Hepatocyte (in vitro differentiated cells): ENCODE data around the gene PARD3B. TPM values are rescaled to one million over a fixed set of nuclear protein-coding genes. Genes with fewer than 3 reads are reported as not detected.

Experiments used
- DNase-seq: peaks from one replicate; pipeline ENCODE4 v3.0.0-alpha.2; 2016; ENCODE audit warnings: low spot score
- H2AFZ ChIP-seq: fragments of 200-600 bp; sonication (generic); 2 replicates; pipeline ENCODE4 v1.6.0; 2016; ENCODE audit warnings: antibody characterized with exemption, mild to moderate bottlenecking
- H3K27ac ChIP-seq: fragments of 200-600 bp; sonication (generic); 2 replicates; pipeline ENCODE4 v1.5.1; 2016; ENCODE audit warnings: mild to moderate bottlenecking
- H3K27me3 ChIP-seq: fragments of 200-600 bp; sonication (generic); 2 replicates; pipeline ENCODE4 v1.6.1; 2016
- H3K36me3 ChIP-seq: fragments of 200-600 bp; sonication (generic); replicated peaks from 2 replicates; pipeline ENCODE4 v1.5.1; 2016; ENCODE audit warnings: low read depth; ENCODE audit not compliant: insufficient read depth
- H3K4me1 ChIP-seq: fragments of 200-600 bp; sonication (generic); 2 replicates; pipeline ENCODE4 v1.5.1; 2016; ENCODE audit warnings: mild to moderate bottlenecking, moderate library complexity; ENCODE audit not compliant: insufficient read depth
- H3K4me2 ChIP-seq: fragments of 200-600 bp; sonication (generic); 2 replicates; pipeline ENCODE4 v1.6.0; 2016
- H3K4me3 ChIP-seq: fragments of 200-600 bp; sonication (generic); 2 replicates; pipeline ENCODE4 v1.5.1; 2016; ENCODE audit warnings: mild to moderate bottlenecking
- H3K79me2 ChIP-seq: fragments of 200-600 bp; sonication (generic); 2 replicates; pipeline ENCODE4 v1.6.0; 2017; ENCODE audit warnings: mild to moderate bottlenecking
- H3K9me2 ChIP-seq: fragments of 200-600 bp; sonication (generic); replicated peaks from 2 replicates; pipeline ENCODE4 v1.6.0; 2017; ENCODE audit warnings: mild to moderate bottlenecking; ENCODE audit not compliant: insufficient read depth
- H3K9me3 ChIP-seq: fragments of 200-600 bp; sonication (generic); 2 replicates; pipeline ENCODE4 v1.5.1; 2016; ENCODE audit warnings: low read depth, mild to moderate bottlenecking
- H4K20me1 ChIP-seq: fragments of 200-600 bp; sonication (generic); 2 replicates; pipeline ENCODE4 v1.6.0; 2016; ENCODE audit warnings: mild to moderate bottlenecking; ENCODE audit not compliant: insufficient read depth, poor library complexity, severe bottlenecking
- EZH2 ChIP-seq: fragments of 200-600 bp; sonication (generic); IDR thresholded peaks from 2 replicates; pipeline ENCODE4 v1.6.1; 2016; ENCODE audit warnings: antibody characterized with exemption, mild to moderate bottlenecking, borderline replicate concordance
- EZH2phosphoT487 ChIP-seq: fragments of 200-600 bp; sonication (generic); IDR thresholded peaks from one replicate; pipeline ENCODE4 v1.6.1; 2018; ENCODE audit warnings: antibody characterized with exemption, mild to moderate bottlenecking, low read depth, moderate library complexity; ENCODE audit not compliant: unreplicated experiment, severe bottlenecking
- WGBS: methylation state at CpG from one replicate; pipeline ENCODE4 v1.1.6; 2016; ENCODE audit warnings: low lambda C conversion rate; ENCODE audit errors: missing lambda C conversion rate; 5-methylcytosine and 5-hydroxymethylcytosine counted together
- polyA plus RNA-seq: library from polyadenylated mRNA; unstranded; fragments of >200 nt; fragmentation: Nextera tagmentation; extraction: Ambion mirVana; gene quantifications from 2 replicates; pipeline ENCODE4 v1.2.1, GENCODE V29; 2016
- total RNA-seq: library from RNA; depleted of rRNA; stranded (reverse); fragments of >200 nt; gene quantifications from 2 replicates; pipeline ENCODE4 v1.2.3, GENCODE V29; 2014
- TF ChIP-seq, protein P1 (sequence below): fragments of 200-600 bp; sonication (generic); IDR thresholded peaks from 2 replicates; pipeline ENCODE4 v1.5.1; 2016; ENCODE audit warnings: antibody characterized with exemption, mild to moderate bottlenecking; ENCODE audit not compliant: poor library complexity

The PARD3B gene
- total and polyA plus RNA-seq, 2 experiments from 2014 or later: 11.5 to 21.7 TPM

DNA sequence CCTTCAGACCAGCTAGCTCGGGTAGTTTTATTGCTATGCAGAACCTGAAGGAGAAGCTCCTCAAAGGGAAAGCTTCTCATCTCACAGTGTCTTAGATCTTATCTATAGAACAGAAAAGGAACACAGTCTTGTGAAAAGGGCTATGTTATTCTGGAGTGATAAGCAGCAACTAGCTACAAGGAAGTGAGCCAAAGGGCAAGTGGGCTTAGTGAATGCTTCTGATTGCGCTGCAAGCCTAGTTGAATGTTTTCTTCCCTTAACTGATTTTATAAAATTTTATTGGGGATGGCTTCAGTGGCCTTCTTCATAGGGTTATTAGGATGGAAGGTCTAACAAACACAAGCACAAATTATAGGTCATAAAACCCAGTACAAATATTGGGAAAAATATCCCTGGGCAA, 400.1 kb downstream of the PARD3B start:
- Histone ChIP-seq H3K9me3 (no peaks in the 10 kb centered on the region), H3K4me2 (peak overlapping the region; percentile 51), H3K4me3 (no peak overlapping the region), H3K4me1 (peaks cover 6% of the 10 kb centered on the region), H3K79me2 (no peaks in the 10 kb centered on the region), H2AFZ (no peak overlapping the region), H3K27me3 (no peaks in the 10 kb centered on the region), H3K27ac (peak overlapping the region; percentile 29), H3K36me3 (no peaks in the 10 kb centered on the region), H3K9me2 (no peaks in the 10 kb centered on the region), H4K20me1 (no peaks in the 10 kb centered on the region)
- TF ChIP-seq, protein P1, sequence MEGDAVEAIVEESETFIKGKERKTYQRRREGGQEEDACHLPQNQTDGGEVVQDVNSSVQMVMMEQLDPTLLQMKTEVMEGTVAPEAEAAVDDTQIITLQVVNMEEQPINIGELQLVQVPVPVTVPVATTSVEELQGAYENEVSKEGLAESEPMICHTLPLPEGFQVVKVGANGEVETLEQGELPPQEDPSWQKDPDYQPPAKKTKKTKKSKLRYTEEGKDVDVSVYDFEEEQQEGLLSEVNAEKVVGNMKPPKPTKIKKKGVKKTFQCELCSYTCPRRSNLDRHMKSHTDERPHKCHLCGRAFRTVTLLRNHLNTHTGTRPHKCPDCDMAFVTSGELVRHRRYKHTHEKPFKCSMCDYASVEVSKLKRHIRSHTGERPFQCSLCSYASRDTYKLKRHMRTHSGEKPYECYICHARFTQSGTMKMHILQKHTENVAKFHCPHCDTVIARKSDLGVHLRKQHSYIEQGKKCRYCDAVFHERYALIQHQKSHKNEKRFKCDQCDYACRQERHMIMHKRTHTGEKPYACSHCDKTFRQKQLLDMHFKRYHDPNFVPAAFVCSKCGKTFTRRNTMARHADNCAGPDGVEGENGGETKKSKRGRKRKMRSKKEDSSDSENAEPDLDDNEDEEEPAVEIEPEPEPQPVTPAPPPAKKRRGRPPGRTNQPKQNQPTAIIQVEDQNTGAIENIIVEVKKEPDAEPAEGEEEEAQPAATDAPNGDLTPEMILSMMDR: no peak
- no peak for TF ChIP-seq EZH2phosphoT487
- TF ChIP-seq EZH2: no peak
- 53% methylated on average over 2 of the region's 2 CpGs for WGBS
- DNase-seq: peak; percentile 18

DNA sequence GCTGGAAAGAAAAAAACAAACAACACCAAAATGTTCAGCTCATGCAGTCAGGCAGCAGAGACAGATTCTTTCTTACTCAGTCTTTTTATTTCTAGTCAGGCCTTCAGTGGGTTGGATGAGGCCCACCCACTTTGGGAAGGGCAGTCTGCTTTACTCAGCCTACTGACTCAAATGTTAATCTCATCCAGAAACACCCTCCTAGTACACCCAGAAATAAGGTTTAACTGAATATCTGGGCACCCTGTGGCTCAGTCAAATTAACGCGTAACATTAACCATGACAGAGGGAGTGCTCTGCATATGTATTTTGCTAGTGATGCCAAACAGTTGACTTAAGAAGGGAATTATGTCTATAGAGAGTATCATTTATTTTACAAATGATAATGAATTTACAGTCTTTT, 401.6 kb downstream of the PARD3B start:
- no peak overlapping the region for H3K4me3 ChIP-seq
- no peaks in the 10 kb centered on the region for H3K79me2 ChIP-seq
- H3K27me3 ChIP-seq: no peaks in the 10 kb centered on the region
- no peak for DNase-seq
- H3K9me2 ChIP-seq: no peaks in the 10 kb centered on the region
- no peaks in the 10 kb centered on the region for H3K9me3 ChIP-seq
- WGBS: 94% methylated on average over 2 of the region's 2 CpGs
- H3K27ac ChIP-seq: peak overlapping the region; percentile 25
- no peak overlapping the region for H2AFZ ChIP-seq
- TF ChIP-seq EZH2: no peak
- no peak for TF ChIP-seq EZH2phosphoT487
- TF ChIP-seq, protein P1: no peak
- no peak overlapping the region for H3K4me2 ChIP-seq
- peaks cover 6% of the 10 kb centered on the region for H3K4me1 ChIP-seq
- no peaks in the 10 kb centered on the region for H3K36me3 ChIP-seq
- no peaks in the 10 kb centered on the region for H4K20me1 ChIP-seq

DNA sequence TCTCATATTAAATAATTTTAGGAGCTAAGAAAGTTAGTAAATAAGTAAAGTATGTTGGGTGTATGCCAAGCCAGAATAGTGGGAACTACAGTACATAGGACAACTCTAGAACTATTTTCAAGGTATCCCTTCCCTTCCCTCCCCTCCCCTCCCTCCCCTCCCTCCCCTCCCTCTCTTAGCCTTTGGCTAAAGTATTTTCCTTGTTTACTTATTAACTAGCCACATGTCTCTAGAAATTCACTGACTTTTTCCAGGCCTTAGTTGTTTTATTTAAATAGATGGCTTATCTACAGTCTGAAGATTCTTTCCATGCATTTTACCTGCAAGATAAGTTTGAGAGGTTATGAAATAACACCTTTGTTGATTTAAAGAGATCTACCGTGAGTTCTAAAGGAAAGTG, 402.1 kb downstream of the PARD3B start:
- H3K27me3 ChIP-seq: no peaks in the 10 kb centered on the region
- TF ChIP-seq EZH2 (no peak), EZH2phosphoT487 (no peak)
- TF ChIP-seq, protein P1: no peak
- no peak overlapping the region for H3K4me2 ChIP-seq
- no peak overlapping the region for H3K4me3 ChIP-seq
- H3K36me3 ChIP-seq: no peaks in the 10 kb centered on the region
- peaks cover 6% of the 10 kb centered on the region for H3K4me1 ChIP-seq
- H3K27ac ChIP-seq: peak overlapping the region; percentile 25
- no peaks in the 10 kb centered on the region for H4K20me1 ChIP-seq
- H3K79me2 ChIP-seq: no peaks in the 10 kb centered on the region
- H2AFZ ChIP-seq: no peak overlapping the region
- WGBS: 30% methylated on average over 1 of the region's 1 CpG
- no peaks in the 10 kb centered on the region for H3K9me2 ChIP-seq
- no peaks in the 10 kb centered on the region for H3K9me3 ChIP-seq
- peak; percentile 19 for DNase-seq
